Measurements from ENCODE around the gene C15orf40.
A peak's percentile ranks its signal among the peaks of the same experiment; 100 is the strongest.

C15orf40 gene

GRCh38 chr15:82966671-82967071, 44.8 kb downstream of the C15orf40 start:
- no peak for TF ChIP-seq CTCF (IDR thresholded peaks at IDR 0.05)
- no peak overlapping the region for H3K4me3 Mint-ChIP-seq
- H3K4me1 Mint-ChIP-seq, result peaks cover 5% of the 10 kb centered on the region
- H3K27me3 Mint-ChIP-seq (ENCODE audit: low read depth, poor library complexity), result peaks cover 5% of the 10 kb centered on the region
- H3K27ac Mint-ChIP-seq, result no peak overlapping the region
- no peak for DNase-seq
- H3K9me3 Mint-ChIP-seq, result no peaks in the 10 kb centered on the region
- no peaks in the 10 kb centered on the region for H3K36me3 Mint-ChIP-seq (ENCODE audit: low read depth)

DNA sequence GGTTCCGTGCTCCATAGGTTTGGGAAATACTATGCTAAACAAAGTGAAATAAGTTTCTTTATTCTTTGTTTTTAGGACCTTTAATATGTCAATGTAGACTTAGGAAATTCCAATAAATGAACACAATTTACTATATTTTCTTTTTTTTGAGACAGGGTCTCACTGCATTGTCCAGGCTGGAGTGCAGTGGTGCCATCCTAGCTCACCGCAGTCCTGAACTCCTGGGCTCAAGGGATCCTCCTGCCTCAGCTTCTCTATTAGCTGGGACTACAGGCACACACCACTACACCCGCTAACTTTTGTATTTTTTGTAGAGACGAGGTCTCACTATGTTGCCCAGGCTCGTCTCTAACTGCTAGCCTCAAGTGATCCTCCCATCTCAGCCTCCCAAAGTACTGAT, 46.5 kb downstream of the C15orf40 start:
- Mint-ChIP-seq H3K4me3 (no peak overlapping the region), H3K27ac (no peak overlapping the region), H3K4me1 (no peaks in the 10 kb centered on the region)

GRCh38 chr15:82963471-82964341, 47.7 kb downstream of the C15orf40 start:
- no peak for DNase-seq
- TF ChIP-seq CTCF (IDR thresholded peaks at IDR 0.05), result no peak
- Mint-ChIP-seq H3K4me1 (no peaks in the 10 kb centered on the region), H3K36me3 (ENCODE audit: low read depth) (no peaks in the 10 kb centered on the region), H3K27me3 (ENCODE audit: low read depth, poor library complexity) (no peaks in the 10 kb centered on the region), H3K9me3 (no peaks in the 10 kb centered on the region), H3K27ac (peak overlapping the region; percentile 88), H3K4me3 (no peak overlapping the region)

More for the DNA sequence above, 46.5 kb downstream of the C15orf40 start:
- DNase-seq, result no peak
- Mint-ChIP-seq H3K36me3 (ENCODE audit: low read depth) (no peaks in the 10 kb centered on the region), H3K27me3 (ENCODE audit: low read depth, poor library complexity) (peaks cover 2% of the 10 kb centered on the region), H3K9me3 (no peaks in the 10 kb centered on the region)
- TF ChIP-seq CTCF (IDR thresholded peaks at IDR 0.05), result no peak

DNA sequence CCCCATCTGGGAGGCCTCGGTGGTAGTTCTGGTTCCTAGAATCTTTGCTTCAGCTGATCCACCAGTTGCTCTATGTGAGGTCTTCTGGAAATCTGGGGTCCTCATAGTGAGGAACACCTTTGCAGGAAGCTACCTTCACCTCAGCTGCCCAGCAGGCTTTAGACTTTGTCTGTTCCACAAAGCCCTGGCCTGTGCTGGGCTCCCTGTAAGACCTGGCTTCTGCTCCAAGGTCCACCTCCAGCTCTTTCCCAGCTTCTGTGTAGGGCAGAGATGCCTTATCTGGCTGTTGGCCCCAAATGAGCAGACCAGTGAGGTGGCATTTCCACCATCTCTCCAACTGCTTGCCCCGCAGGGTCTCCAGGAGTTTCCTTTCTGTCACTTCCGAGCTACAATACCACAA, 50.7 kb downstream of the C15orf40 start:
- H3K27me3 Mint-ChIP-seq (ENCODE audit: low read depth, poor library complexity), result peaks cover 13% of the 10 kb centered on the region
- TF ChIP-seq CTCF (IDR thresholded peaks at IDR 0.05), result no peak
- no peak for DNase-seq
- H3K36me3 Mint-ChIP-seq (ENCODE audit: low read depth), result no peaks in the 10 kb centered on the region
- no peak overlapping the region for H3K4me3 Mint-ChIP-seq
- H3K27ac Mint-ChIP-seq, result no peak overlapping the region
- H3K9me3 Mint-ChIP-seq, result no peaks in the 10 kb centered on the region
- H3K4me1 Mint-ChIP-seq, result no peaks in the 10 kb centered on the region

DNA sequence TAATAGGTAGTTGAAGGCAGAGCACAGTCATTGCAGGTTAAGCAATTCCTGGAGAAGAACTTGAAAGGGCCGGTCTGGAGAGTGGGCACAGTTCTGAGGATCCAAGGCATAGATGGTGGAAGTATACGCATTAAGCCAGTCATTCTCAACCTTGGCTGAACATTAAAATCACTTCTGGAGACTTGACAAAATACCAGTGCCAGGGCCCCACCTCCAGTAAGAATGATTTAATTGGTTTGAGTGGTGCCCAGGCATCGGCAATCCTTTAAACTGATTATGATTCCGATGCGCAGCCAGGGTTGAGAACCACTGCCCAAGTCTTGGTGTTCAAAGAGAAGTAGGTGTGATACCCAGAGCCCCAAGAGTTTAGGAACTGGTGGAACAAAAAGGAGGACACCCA, 52.0 kb downstream of the C15orf40 start:
- H3K36me3 Mint-ChIP-seq (ENCODE audit: low read depth), result no peaks in the 10 kb centered on the region
- no peaks in the 10 kb centered on the region for H3K9me3 Mint-ChIP-seq
- no peak for TF ChIP-seq CTCF (IDR thresholded peaks at IDR 0.05)

DNA sequence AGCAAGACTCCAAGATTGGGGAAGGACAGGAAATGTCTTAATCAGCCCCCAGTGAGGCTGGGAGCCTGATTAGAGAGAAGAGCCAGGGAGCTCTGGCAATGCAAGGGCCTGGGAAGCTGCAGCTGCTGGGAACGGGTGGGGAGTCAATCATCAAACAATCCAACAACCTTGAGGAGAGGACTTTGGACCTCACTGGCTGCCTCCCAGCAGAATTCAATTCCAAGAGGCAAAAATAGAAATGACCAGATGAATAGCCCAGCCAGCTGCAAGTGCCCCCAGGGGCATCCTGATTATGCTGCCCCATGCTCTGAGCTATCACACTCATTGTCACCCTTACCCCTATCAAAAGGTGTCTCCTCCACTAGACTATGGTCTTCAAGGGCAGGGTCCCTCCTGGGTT, 52.8 kb downstream of the C15orf40 start:
- DNase-seq, result no peak
- no peak overlapping the region for H3K27ac Mint-ChIP-seq
- no peak for TF ChIP-seq CTCF (IDR thresholded peaks at IDR 0.05)
- no peaks in the 10 kb centered on the region for H3K9me3 Mint-ChIP-seq
- no peaks in the 10 kb centered on the region for H3K4me1 Mint-ChIP-seq
- H3K4me3 Mint-ChIP-seq, result no peak overlapping the region
- peaks cover 14% of the 10 kb centered on the region for H3K27me3 Mint-ChIP-seq (ENCODE audit: low read depth, poor library complexity)
- H3K36me3 Mint-ChIP-seq (ENCODE audit: low read depth), result no peaks in the 10 kb centered on the region

More for the DNA sequence above, 52.0 kb downstream of the C15orf40 start:
- DNase-seq, result no peak
- Mint-ChIP-seq H3K27ac (no peak overlapping the region), H3K4me1 (no peaks in the 10 kb centered on the region), H3K4me3 (no peak overlapping the region), H3K27me3 (ENCODE audit: low read depth, poor library complexity) (peaks cover 14% of the 10 kb centered on the region)
